Tibial nerve (tissue), 4 donors: Measurements from ENCODE around the gene ASPG. TPM values are rescaled to one million over a fixed set of nuclear protein-coding genes. Genes with fewer than 3 reads are reported as not detected.

Experiments
- DNase-seq, 2 donors: peaks; one replicate each; pipeline ENCODE4 v3.0.0-alpha.2; 2019; ENCODE audit warnings: low spot score in 2 of 2
- H3K27ac ChIP-seq, 4 donors: fragments of 200-600 bp; sonication (generic) in 3 of 4; one replicate each; pipeline ENCODE4 v1.5.1; 2017 to 2019; ENCODE audit warnings: mild to moderate bottlenecking in 1 of 4
- H3K27me3 ChIP-seq, 2 donors: fragments of 200-600 bp; sonication (generic) in 1 of 2; one replicate each; pipeline versions ENCODE4 v1.5.1 to v1.6.0; 2017 to 2019
- H3K36me3 ChIP-seq, 3 donors: fragments of 200-600 bp; sonication (generic); one replicate each; pipeline ENCODE4 v1.5.1; 2018 to 2019
- H3K4me1 ChIP-seq, 4 donors: fragments of 200-600 bp; sonication (generic) in 3 of 4; one replicate each; pipeline ENCODE4 v1.5.1; 2017 to 2019
- H3K4me3 ChIP-seq, 4 donors: fragments of 200-600 bp; sonication (generic) in 3 of 4; one replicate each; pipeline ENCODE4 v1.5.1; 2017 to 2019; ENCODE audit warnings: mild to moderate bottlenecking in 1 of 4, moderate library complexity in 1 of 4
- H3K9me3 ChIP-seq, 4 donors: fragments of 200-600 bp; sonication (generic) in 3 of 4; one replicate each; pipeline ENCODE4 v1.5.1; 2017 to 2019
- CTCF ChIP-seq, 5 experiments: fragments of 200-600 bp in 3 of 5; fragments of 450-650 bp in 2 of 5; sonication (generic) in 3 of 5; IDR thresholded peaks; one replicate each; pipeline ENCODE4 v1.5.1; 2016 to 2019; ENCODE audit warnings: antibody characterized with exemption in 5 of 5, mild to moderate bottlenecking in 3 of 5, moderate library complexity in 2 of 5
- EP300 ChIP-seq, 2 donors: sonication (generic); formaldehyde crosslinking; IDR thresholded peaks; one replicate each; pipeline ENCODE4 v1.6.1; 2017; ENCODE audit warnings: antibody characterized with exemption in 2 of 2, mild to moderate bottlenecking in 1 of 2
- POLR2A ChIP-seq, 2 donors: fragments of 450-650 bp; IDR thresholded peaks; one replicate each; pipeline ENCODE4 v1.6.1; 2017; ENCODE audit warnings: antibody characterized with exemption in 2 of 2, mild to moderate bottlenecking in 2 of 2, moderate library complexity in 2 of 2
- WGBS, 2 donors: methylation state at CpG; one replicate each; pipeline ENCODE4 v1.1.5; 2018; 5-methylcytosine and 5-hydroxymethylcytosine counted together
- total RNA-seq, 4 donors: library from RNA; depleted of rRNA; stranded (reverse); fragments of >200 nt; gene quantifications; one replicate each; pipeline ENCODE4 v1.1.0, GENCODE V29; 2016

ASPG gene
- total RNA-seq, 4 donors from 2014 or later = 2.4 to 8.7 (median 2.7) TPM

- Histone ChIP-seq H3K4me1 (peaks cover 0 to 22% (median 2%) of the 10 kb centered on the region in 4 donors), H3K27me3 (peaks cover 0 to 13% of the 10 kb centered on the region in 2 donors), H3K9me3 (no peaks in the 10 kb centered on the region), H3K36me3 (no peaks in the 10 kb centered on the region), H3K4me3 (no peak overlapping the region), H3K27ac (no peak overlapping the region)
- TF ChIP-seq POLR2A (IDR thresholded peaks at IDR 0.05) (no peak), CTCF (IDR thresholded peaks at IDR 0.05) (no peak), EP300 (IDR thresholded peaks at IDR 0.05) (no peak)
- no peak for DNase-seq
- WGBS, 2 donors = 84% methylated on average over 21 to 23 of the region's 26 CpGs
Measured at GRCh38 chr14:104143521-104144452, 58.3 kb downstream of the ASPG start.

GRCh38 chr14:104144453-104144790, 58.9 kb downstream of the ASPG start:
- WGBS, 2 donors = 85 to 90% methylated on average over 4 of the region's 4 CpGs
- H3K27me3 ChIP-seq = peaks cover 0 to 7% of the 10 kb centered on the region in 2 donors

GRCh38 chr14:104144911-104145825, 59.7 kb downstream of the ASPG start:
- no peak for TF ChIP-seq CTCF (IDR thresholded peaks at IDR 0.05)
- no peaks in the 10 kb centered on the region for H3K36me3 ChIP-seq
- no peaks in the 10 kb centered on the region for H3K27me3 ChIP-seq
- no peak overlapping the region for H3K27ac ChIP-seq
- no peaks in the 10 kb centered on the region for H3K9me3 ChIP-seq
- H3K4me3 ChIP-seq = no peak overlapping the region
- DNase-seq = no peak
- peaks cover 0 to 21% (median 0%) of the 10 kb centered on the region in 4 donors for H3K4me1 ChIP-seq
- 82 to 84% methylated on average over 23 to 37 of the region's 37 CpGs for WGBS, 2 donors

More at GRCh38 chr14:104144453-104144790, 58.9 kb downstream of the ASPG start:
- H3K27ac ChIP-seq = no peak overlapping the region
- H3K4me3 ChIP-seq = no peak overlapping the region
- H3K4me1 ChIP-seq = peaks cover 0 to 22% (median 2%) of the 10 kb centered on the region in 4 donors
- no peak for DNase-seq
- H3K9me3 ChIP-seq = no peaks in the 10 kb centered on the region
- TF ChIP-seq CTCF (IDR thresholded peaks at IDR 0.05) = no peak
- no peak for TF ChIP-seq POLR2A (IDR thresholded peaks at IDR 0.05)
- no peak for TF ChIP-seq EP300 (IDR thresholded peaks at IDR 0.05)
- no peaks in the 10 kb centered on the region for H3K36me3 ChIP-seq

GRCh38 chr14:104145826-104146601, 60.5 kb downstream of the ASPG start:
- Histone ChIP-seq H3K4me1 (peaks cover 0 to 24% (median 0%) of the 10 kb centered on the region in 4 donors), H3K36me3 (no peaks in the 10 kb centered on the region), H3K4me3 (no peak overlapping the region), H3K27me3 (peaks cover 0 to 3% of the 10 kb centered on the region in 2 donors), H3K27ac (no peak overlapping the region), H3K9me3 (no peaks in the 10 kb centered on the region)
- TF ChIP-seq EP300 (IDR thresholded peaks at IDR 0.05) (no peak), POLR2A (IDR thresholded peaks at IDR 0.05) (no peak), CTCF (IDR thresholded peaks at IDR 0.05) (no peak)
- 85 to 89% methylated on average over 14 of the region's 15 CpGs for WGBS, 2 donors
- no peak for DNase-seq
